ENCODE results near the gene SLC1A4. TPM values are rescaled to one million over a fixed set of nuclear protein-coding genes. Genes with fewer than 3 reads are reported as not detected.
A peak's percentile ranks its signal among the peaks of the same experiment; 100 is the strongest.
"Not testable (repeated sequence)": the region's sequence is repeated elsewhere in the genome, so short reads cannot be mapped to it uniquely, and the experiment has no call there.

SLC1A4 gene
- total and polyA plus RNA-seq, 5 donors from 2014 or later: 8.1 to 22.1 (median 14.3) TPM

DNA sequence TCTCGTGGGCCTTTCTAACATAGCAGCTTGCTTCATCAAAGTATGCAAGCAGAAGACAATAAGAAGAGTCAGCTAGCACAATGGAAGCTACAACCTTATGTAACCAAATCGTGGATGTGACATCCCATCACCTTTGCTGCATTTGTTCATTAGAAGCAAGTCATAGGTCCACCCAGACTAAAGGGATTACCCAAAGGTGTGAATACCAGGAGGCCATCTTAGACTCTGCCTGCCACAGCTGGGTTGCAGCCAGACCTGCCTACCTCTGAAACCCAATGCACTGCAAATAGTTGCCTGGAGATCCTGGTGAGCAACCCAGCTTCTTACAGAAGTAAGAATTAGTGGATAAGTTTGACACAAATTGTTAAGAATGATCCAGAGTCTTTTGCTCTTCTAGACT lies 10.6 kb downstream of the SLC1A4 start:
- Histone ChIP-seq H3K9me3 (ENCODE audit: control insufficient read depth in 2 of 2, low read length in 2 of 2) (no peaks in the 10 kb centered on the region), H3K27ac (ENCODE audit: insufficient read depth, low read length, poor library complexity, severe bottlenecking) (no peak overlapping the region), H3K27me3 (ENCODE audit: control insufficient read depth, insufficient read depth, low read length) (no peaks in the 10 kb centered on the region), H3K4me3 (ENCODE audit: low read depth, low read length) (no peak overlapping the region), H3K4me1 (ENCODE audit: control insufficient read depth, insufficient read depth, low read length, poor library complexity, severe bottlenecking) (no peaks in the 10 kb centered on the region), H3K36me3 (ENCODE audit: control insufficient read depth, insufficient read depth, low read length) (no peaks in the 10 kb centered on the region)
- no peak overlapping the region for H3K4me3 Mint-ChIP-seq
- DNase-seq (no peak), ATAC-seq (ENCODE audit: low read depth in 2 of 2) (no peak)
- no peaks in the 10 kb centered on the region for H3K9me3 Mint-ChIP-seq
- H3K27me3 Mint-ChIP-seq: no peaks in the 10 kb centered on the region
- H3K4me1 Mint-ChIP-seq: peaks cover 11 to 30% (median 17%) of the 10 kb centered on the region in 4 donors
- peak overlapping the region in 1 of 3 donors; percentile 78 for H3K27ac Mint-ChIP-seq
- H3K36me3 Mint-ChIP-seq: peaks cover 20% of the 10 kb centered on the region

DNA sequence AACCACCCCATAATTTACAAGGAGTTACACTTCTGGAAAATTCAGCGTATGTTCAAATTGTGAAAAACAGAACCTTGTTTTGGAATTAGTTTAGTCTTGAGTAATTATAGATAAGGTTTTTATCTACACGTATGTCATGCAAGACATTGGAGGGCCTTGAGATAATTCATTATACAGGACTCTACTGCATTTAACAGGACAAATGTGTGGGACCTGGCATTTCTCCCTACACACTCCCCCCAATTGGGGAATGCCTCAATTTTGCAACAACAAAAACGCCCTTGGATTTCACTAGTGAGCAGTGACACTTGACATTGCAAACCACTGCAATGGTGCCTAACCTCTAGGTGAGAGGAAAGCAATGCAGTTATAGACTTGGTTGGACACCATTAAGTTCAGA lies 11.4 kb downstream of the SLC1A4 start:
- DNase-seq (no peak), ATAC-seq (ENCODE audit: low read depth in 2 of 2) (no peak)
- H3K27me3 ChIP-seq (ENCODE audit: control insufficient read depth, insufficient read depth, low read length): no peaks in the 10 kb centered on the region
- no peak overlapping the region for H3K4me3 Mint-ChIP-seq
- H3K9me3 ChIP-seq (ENCODE audit: control insufficient read depth in 2 of 2, low read length in 2 of 2): no peaks in the 10 kb centered on the region
- no peak overlapping the region for H3K27ac ChIP-seq (ENCODE audit: insufficient read depth, low read length, poor library complexity, severe bottlenecking)
- no peaks in the 10 kb centered on the region for H3K4me1 ChIP-seq (ENCODE audit: control insufficient read depth, insufficient read depth, low read length, poor library complexity, severe bottlenecking)
- H3K27me3 Mint-ChIP-seq: no peaks in the 10 kb centered on the region
- H3K36me3 Mint-ChIP-seq: peaks cover 22% of the 10 kb centered on the region
- H3K4me3 ChIP-seq (ENCODE audit: low read depth, low read length): no peak overlapping the region
- peaks cover 4% of the 10 kb centered on the region for H3K36me3 ChIP-seq (ENCODE audit: control insufficient read depth, insufficient read depth, low read length)
- no peaks in the 10 kb centered on the region for H3K9me3 Mint-ChIP-seq
- H3K27ac Mint-ChIP-seq: peak overlapping the region in 2 of 3 donors; percentile 26 to 30
- H3K4me1 Mint-ChIP-seq: peaks cover 11 to 27% (median 16%) of the 10 kb centered on the region in 4 donors

DNA sequence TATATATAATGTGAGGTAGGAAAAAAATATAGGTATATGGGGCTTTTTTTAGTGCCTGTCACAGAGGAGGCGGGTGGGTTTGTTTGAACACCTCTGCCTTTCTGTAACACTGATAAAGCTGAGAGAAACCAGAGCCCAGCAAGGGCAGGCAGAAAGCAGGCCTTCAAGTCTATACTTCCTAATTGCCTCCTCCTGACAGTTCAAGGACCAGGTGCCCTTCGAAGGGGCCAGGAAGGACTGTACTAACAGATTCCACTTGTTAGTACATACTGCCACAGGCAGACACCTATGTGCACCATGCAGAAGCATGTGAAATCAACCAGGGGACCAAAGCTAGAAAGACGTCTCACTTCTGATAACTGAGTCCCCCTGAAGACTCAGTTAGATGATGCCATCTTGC lies 13.8 kb downstream of the SLC1A4 start:
- Histone ChIP-seq H3K9me3 (ENCODE audit: control insufficient read depth in 2 of 2, low read length in 2 of 2) (no peaks in the 10 kb centered on the region), H3K4me1 (ENCODE audit: control insufficient read depth, insufficient read depth, low read length, poor library complexity, severe bottlenecking) (no peaks in the 10 kb centered on the region), H3K36me3 (ENCODE audit: control insufficient read depth, insufficient read depth, low read length) (peaks cover 4% of the 10 kb centered on the region), H3K27ac (ENCODE audit: insufficient read depth, low read length, poor library complexity, severe bottlenecking) (no peak overlapping the region), H3K4me3 (ENCODE audit: low read depth, low read length) (no peak overlapping the region), H3K27me3 (ENCODE audit: control insufficient read depth, insufficient read depth, low read length) (no peaks in the 10 kb centered on the region)
- H3K27ac Mint-ChIP-seq: peak overlapping the region in 1 of 3 donors; percentile 49
- H3K4me1 Mint-ChIP-seq: peaks cover 5 to 14% (median 11%) of the 10 kb centered on the region in 4 donors
- ATAC-seq (ENCODE audit: low read depth in 2 of 2) (no peak), DNase-seq (no peak)
- peak overlapping the region in 1 of 4 donors; percentile 18 for H3K4me3 Mint-ChIP-seq
- H3K36me3 Mint-ChIP-seq: peaks cover 13% of the 10 kb centered on the region
- H3K9me3 Mint-ChIP-seq: no peaks in the 10 kb centered on the region
- H3K27me3 Mint-ChIP-seq: no peaks in the 10 kb centered on the region

DNA sequence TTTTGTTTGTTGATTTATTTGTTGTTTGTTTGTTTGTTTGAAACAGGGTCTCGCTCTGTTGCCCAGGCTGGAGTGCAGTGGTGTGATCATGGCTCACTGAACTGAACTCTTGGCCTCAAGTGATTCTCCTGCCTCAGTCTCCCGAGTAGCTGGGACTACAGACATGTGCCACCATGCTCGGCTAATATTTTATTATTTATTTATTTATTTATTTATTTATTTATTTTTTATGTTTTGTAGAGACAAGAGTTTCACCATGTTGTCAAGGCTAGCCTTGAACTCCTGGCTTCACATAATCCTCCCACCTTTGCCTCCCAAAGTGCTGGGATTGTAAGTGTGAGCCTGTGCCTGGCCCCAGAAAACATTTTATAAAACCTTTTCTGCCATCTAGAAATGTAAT lies 15.0 kb downstream of the SLC1A4 start:
- H3K27ac Mint-ChIP-seq; H3K27me3 Mint-ChIP-seq; H3K9me3 ChIP-seq (ENCODE audit: control insufficient read depth in 2 of 2, low read length in 2 of 2); H3K9me3 Mint-ChIP-seq; H3K27me3 ChIP-seq (ENCODE audit: control insufficient read depth, insufficient read depth, low read length); H3K4me1 Mint-ChIP-seq; DNase-seq; H3K27ac ChIP-seq (ENCODE audit: insufficient read depth, low read length, poor library complexity, severe bottlenecking); H3K4me3 Mint-ChIP-seq; ATAC-seq (ENCODE audit: low read depth in 2 of 2); H3K4me3 ChIP-seq (ENCODE audit: low read depth, low read length); H3K36me3 ChIP-seq (ENCODE audit: control insufficient read depth, insufficient read depth, low read length); H3K4me1 ChIP-seq (ENCODE audit: control insufficient read depth, insufficient read depth, low read length, poor library complexity, severe bottlenecking): not testable (repeated sequence)
- H3K36me3 Mint-ChIP-seq: peaks cover 13% of the 10 kb centered on the region

DNA sequence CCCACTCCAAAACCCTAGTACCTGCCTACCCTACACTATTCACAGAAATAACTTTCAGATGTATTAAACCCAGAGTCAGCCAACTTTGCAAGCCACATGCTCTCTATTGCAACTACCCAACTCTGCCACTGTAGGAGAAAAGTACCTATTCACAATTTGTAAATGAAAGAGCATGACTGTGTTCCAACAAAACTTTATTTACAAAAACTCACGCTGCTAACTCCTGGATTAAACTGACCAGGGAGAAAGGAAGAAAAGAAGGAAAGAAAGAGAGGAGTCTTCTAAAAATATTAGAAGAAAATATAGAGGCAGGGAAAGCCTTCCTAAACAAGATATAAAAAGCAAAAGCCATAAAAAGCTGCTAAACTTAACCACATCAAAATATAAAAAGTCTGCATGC lies 24.6 kb downstream of the SLC1A4 start:
- ATAC-seq (ENCODE audit: low read depth in 2 of 2) (no peak), DNase-seq (no peak)
- H3K36me3 Mint-ChIP-seq: peaks cover 34% of the 10 kb centered on the region
- Histone ChIP-seq H3K4me1 (ENCODE audit: control insufficient read depth, insufficient read depth, low read length, poor library complexity, severe bottlenecking) (no peaks in the 10 kb centered on the region), H3K27me3 (ENCODE audit: control insufficient read depth, insufficient read depth, low read length) (no peaks in the 10 kb centered on the region), H3K4me3 (ENCODE audit: low read depth, low read length) (no peak overlapping the region), H3K9me3 (ENCODE audit: control insufficient read depth in 2 of 2, low read length in 2 of 2) (no peaks in the 10 kb centered on the region), H3K36me3 (ENCODE audit: control insufficient read depth, insufficient read depth, low read length) (peaks cover 38% of the 10 kb centered on the region), H3K27ac (ENCODE audit: insufficient read depth, low read length, poor library complexity, severe bottlenecking) (no peak overlapping the region)
- no peak overlapping the region for H3K4me3 Mint-ChIP-seq
- peaks cover 0 to 7% (median 3%) of the 10 kb centered on the region in 4 donors for H3K4me1 Mint-ChIP-seq
- H3K27me3 Mint-ChIP-seq: no peaks in the 10 kb centered on the region
- H3K9me3 Mint-ChIP-seq: no peaks in the 10 kb centered on the region
- H3K27ac Mint-ChIP-seq: peak overlapping the region in 1 of 3 donors; percentile 50

DNA sequence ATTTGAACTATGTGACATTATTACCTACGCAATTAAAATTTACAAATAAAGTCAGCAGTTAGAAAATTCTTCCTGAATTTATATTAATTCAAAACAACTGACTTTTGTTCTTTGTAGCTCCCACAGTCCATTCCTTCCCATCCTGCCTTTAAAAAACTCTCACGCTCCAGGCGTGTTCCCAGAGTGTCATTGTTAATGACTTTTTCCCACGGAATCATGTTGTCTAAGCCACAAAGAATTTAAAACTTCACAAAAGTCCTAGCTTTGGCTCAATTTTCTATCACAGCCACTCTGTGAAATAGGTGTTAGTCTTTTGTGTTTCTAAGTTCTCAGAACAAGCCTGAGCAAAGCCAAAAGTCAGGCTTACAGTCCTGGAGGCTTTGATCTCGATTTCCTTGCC lies 26.5 kb downstream of the SLC1A4 start:
- Mint-ChIP-seq H3K36me3 (peaks cover 35% of the 10 kb centered on the region), H3K9me3 (no peaks in the 10 kb centered on the region), H3K4me1 (peaks cover 0 to 7% (median 3%) of the 10 kb centered on the region in 4 donors), H3K27me3 (no peaks in the 10 kb centered on the region), H3K27ac (no peak overlapping the region), H3K4me3 (no peak overlapping the region)
- H3K27ac ChIP-seq (ENCODE audit: insufficient read depth, low read length, poor library complexity, severe bottlenecking): no peak overlapping the region
- H3K4me3 ChIP-seq (ENCODE audit: low read depth, low read length): no peak overlapping the region
- peaks cover 49% of the 10 kb centered on the region for H3K36me3 ChIP-seq (ENCODE audit: control insufficient read depth, insufficient read depth, low read length)
- no peak for ATAC-seq (ENCODE audit: low read depth in 2 of 2)
- no peaks in the 10 kb centered on the region for H3K27me3 ChIP-seq (ENCODE audit: control insufficient read depth, insufficient read depth, low read length)
- H3K4me1 ChIP-seq (ENCODE audit: control insufficient read depth, insufficient read depth, low read length, poor library complexity, severe bottlenecking): no peaks in the 10 kb centered on the region
- no peaks in the 10 kb centered on the region for H3K9me3 ChIP-seq (ENCODE audit: control insufficient read depth in 2 of 2, low read length in 2 of 2)
- DNase-seq: no peak

DNA sequence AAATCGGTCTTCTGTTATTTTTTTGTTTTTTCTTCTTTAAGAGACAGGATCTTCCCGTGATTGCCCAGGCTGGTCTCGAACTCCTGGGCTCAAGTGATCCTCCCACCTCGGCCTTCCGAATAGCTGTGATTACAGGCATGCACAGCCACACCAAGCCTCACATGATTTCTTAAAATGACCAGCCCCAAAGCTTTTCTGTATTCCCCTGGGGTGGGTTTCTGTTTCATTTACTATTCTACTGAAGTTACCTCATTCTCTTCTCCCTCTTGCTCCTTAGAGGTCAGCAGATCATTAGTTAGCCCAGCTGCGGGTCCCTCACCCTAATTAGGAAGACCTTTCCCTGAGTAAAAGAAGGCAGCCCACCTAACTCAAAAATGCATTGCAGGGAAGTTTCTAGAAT lies 27.6 kb downstream of the SLC1A4 start:
- Mint-ChIP-seq H3K36me3 (peaks cover 36% of the 10 kb centered on the region), H3K27ac (peak overlapping the region in 1 of 3 donors; percentile 45), H3K4me1 (peaks cover 0 to 7% (median 3%) of the 10 kb centered on the region in 4 donors), H3K9me3 (no peaks in the 10 kb centered on the region), H3K4me3 (no peak overlapping the region), H3K27me3 (no peaks in the 10 kb centered on the region)
- ATAC-seq (ENCODE audit: low read depth in 2 of 2) (no peak), DNase-seq (no peak)
- H3K27me3 ChIP-seq (ENCODE audit: control insufficient read depth, insufficient read depth, low read length): no peaks in the 10 kb centered on the region
- H3K4me3 ChIP-seq (ENCODE audit: low read depth, low read length): no peak overlapping the region
- H3K4me1 ChIP-seq (ENCODE audit: control insufficient read depth, insufficient read depth, low read length, poor library complexity, severe bottlenecking): no peaks in the 10 kb centered on the region
- no peaks in the 10 kb centered on the region for H3K9me3 ChIP-seq (ENCODE audit: control insufficient read depth in 2 of 2, low read length in 2 of 2)
- H3K27ac ChIP-seq (ENCODE audit: insufficient read depth, low read length, poor library complexity, severe bottlenecking): no peak overlapping the region
- peaks cover 53% of the 10 kb centered on the region for H3K36me3 ChIP-seq (ENCODE audit: control insufficient read depth, insufficient read depth, low read length)

DNA sequence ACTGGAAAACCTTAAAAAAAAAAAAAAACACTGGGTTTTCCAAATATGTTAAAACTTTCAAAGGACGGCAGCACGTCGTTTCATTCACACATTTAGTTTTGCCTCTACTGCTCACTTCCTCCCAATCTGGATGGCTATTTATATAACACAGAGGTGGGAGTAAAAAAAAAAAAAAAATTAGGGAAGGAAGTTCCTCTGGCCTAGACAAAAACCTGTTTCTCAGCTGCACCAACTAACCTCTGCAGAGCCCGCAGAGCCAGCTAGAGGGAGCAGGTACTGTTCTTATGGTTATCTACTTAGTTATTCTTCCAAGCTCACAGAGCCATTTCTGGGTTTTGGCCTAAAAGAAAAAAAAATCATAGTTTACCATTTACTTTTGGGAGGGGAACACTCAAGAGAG lies 28.1 kb downstream of the SLC1A4 start:
- H3K4me3 ChIP-seq (ENCODE audit: low read depth, low read length): no peak overlapping the region
- ATAC-seq (ENCODE audit: low read depth in 2 of 2) (peak in 1 of 2 donors; percentile 28), DNase-seq (no peak)
- H3K27ac ChIP-seq (ENCODE audit: insufficient read depth, low read length, poor library complexity, severe bottlenecking): no peak overlapping the region
- H3K27ac Mint-ChIP-seq: peak overlapping the region in 1 of 3 donors; percentile 38
- peaks cover 57% of the 10 kb centered on the region for H3K36me3 ChIP-seq (ENCODE audit: control insufficient read depth, insufficient read depth, low read length)
- no peak overlapping the region for H3K4me3 Mint-ChIP-seq
- H3K27me3 ChIP-seq (ENCODE audit: control insufficient read depth, insufficient read depth, low read length): no peaks in the 10 kb centered on the region
- no peaks in the 10 kb centered on the region for H3K4me1 ChIP-seq (ENCODE audit: control insufficient read depth, insufficient read depth, low read length, poor library complexity, severe bottlenecking)
- H3K9me3 ChIP-seq (ENCODE audit: control insufficient read depth in 2 of 2, low read length in 2 of 2): no peaks in the 10 kb centered on the region
- peaks cover 0 to 7% (median 3%) of the 10 kb centered on the region in 4 donors for H3K4me1 Mint-ChIP-seq
- no peaks in the 10 kb centered on the region for H3K9me3 Mint-ChIP-seq
- peaks cover 39% of the 10 kb centered on the region for H3K36me3 Mint-ChIP-seq
- no peaks in the 10 kb centered on the region for H3K27me3 Mint-ChIP-seq
